CD4-positive, alpha-beta T cell treated with Interleukin-10 for 1 hour (primary cell): Measurements from ENCODE around the gene HCN1.

ENCODE experiments used
- DNase-seq: peaks from one replicate; pipeline ENCODE4 v3.0.0-alpha.2; 2020

Gene HCN1

DNA sequence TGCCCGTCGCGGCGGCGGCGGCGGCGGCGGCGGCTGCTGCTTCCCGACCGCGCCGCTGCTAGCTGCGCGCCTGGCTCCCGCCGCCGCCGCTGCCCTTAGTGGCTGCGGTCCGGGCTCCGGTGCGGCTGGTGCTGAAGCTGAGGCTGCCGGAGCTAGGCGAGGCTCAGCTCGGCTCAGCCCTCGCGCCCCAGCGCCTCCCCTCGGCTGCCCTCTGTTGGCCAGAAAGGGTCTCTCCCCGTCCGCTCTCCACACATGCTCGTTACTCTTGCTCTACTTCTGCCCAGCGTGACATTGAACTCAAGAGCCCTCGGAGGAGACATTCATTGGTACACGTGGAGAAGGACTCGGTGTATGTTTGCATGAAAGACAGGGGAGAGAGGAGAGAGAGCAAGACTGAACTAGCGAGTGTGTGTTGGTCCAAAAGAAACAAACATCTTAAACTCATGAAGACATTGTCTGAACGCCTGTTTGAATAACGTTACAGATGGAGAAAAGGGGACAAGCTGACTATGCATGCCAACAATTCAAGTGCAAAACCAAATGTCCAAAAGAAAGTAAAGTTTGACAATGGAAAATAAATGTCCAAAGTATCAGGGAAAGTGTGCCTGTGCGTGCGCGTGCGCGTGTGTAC lies at the start of gene HCN1:
TSS of gene HCN1 (minus strand) at position 175 of the 631 bp plus-strand sequence.
- DNase-seq, result no peak

DNA sequence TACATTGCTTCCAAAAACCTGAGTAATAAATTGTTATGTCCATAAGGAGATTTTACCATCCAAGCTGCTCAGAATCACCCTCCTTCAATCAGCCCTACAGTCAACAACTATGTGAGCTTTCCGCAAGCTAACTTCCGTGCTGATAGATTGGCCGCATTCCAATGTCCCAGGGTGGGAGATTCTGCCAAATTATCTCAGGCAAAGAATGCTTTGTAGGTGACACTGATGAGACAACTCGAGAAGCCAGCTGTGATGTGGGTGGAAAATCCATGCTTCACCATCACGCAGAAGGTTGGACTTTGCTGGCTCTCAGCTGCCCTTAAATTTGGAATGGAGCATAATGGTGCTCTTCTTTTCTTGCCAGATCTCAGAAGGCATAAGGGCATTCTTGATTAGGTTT lies 44.9 kb upstream of the HCN1 start:
- no peak for DNase-seq

DNA sequence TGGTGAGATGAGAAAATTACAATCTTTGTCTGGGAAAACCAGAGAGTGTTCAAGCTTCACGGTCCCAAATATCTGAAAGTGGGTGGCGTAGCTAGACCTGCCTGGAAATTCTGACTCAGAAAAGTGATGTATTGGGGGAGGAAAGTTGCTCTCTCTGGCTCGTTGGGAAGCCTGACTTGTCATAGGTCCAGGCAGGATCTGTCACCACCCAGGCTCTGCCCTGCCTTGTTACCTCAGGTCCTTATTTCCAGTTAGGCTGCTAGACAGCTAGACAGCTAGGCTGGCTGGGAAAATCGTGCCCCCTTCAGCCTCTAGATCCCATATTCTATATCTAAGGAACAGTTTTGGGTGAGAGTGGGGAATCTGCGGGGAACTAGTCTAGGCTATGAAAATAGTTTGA lies 41.0 kb upstream of the HCN1 start:
- no peak for DNase-seq

DNA sequence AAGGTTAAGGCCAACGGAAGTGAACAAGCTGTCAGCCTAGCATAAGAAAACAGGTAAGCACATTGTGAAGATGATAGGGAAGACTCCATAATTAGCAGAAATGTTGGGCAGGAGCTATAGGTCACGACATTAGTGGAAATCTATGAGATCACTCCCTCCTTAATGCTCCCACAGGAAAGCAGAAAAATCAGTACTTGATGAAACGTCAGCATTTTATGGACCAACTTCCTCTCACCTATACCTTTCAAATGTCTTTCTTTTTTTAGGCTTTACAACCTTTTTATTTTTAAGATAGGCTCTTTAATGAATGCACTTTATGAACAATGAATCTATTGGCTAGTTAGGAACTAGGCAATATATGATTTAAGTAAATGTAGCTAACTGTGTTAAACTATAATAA lies 29.4 kb upstream of the HCN1 start:
- no peak for DNase-seq

- no peak for DNase-seq
Observed at GRCh38 chr5:45697201-45697600, 1.0 kb upstream of the HCN1 start.

DNA sequence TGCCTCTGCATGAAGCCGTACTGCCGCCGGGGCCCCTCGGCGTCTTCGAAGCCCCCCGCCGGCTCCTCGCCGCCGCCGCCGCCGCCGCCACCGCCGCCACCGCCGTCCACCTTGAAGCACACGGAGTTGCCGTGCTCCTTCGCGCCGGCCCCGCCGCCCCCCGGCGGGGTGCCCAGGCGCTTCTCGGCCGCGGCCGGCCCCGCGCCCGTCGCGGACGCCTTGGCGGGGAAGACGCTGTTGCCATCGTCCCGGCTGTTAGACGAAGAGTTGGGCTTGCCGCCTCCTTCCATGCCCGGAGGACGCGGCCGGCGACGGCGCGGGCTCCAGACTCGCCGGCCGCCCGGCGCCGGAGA lies 400 bp downstream of the HCN1 start:
- DNase-seq, result no peak

DNA sequence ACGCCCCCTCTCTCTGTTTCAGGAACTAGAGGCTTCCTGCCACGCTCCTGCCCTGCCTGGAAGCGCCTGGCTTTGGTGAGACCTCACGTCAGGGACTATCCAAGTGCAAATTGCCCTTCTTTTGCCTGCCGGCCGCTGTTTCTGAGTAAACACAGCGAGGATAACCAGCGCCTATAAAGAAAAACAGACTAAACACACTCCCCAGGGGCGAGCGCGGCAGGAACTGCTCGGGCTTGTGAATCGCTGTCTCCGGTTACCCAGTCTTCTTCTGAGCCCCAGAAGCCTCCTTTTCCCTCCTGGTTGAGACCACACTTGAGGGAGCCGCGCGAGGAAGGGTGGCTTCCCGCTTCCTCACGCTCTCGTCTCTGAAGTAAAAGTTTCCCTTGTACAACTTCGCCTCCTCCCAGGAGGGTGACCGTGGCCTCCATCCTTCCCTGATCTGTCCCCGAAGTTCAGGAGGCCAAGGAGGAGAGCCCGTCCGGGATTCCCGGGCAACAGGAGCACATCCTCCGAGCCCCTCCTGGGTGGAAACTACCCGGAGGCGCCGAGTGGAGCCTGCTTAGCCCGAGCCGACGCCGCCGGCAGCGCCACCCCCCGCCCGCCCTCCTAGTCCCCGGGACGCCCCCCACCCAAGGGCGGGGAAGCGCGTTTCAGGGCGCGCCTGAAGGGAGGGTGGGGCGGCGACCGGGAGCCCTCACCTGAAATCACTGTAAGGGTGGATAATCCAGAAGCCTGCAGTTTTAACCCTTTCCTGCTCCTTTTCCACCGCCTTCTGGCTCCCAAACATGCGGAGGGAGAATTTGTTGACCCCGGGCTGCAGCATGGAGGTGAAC lies 993 bp downstream of the HCN1 start:
- DNase-seq, result no peak

GRCh38 chr5:45694255-45694814 lies 1.8 kb downstream of the HCN1 start:
- no peak for DNase-seq

- no peak for DNase-seq
Observed at GRCh38 chr5:45692481-45692880, 3.7 kb downstream of the HCN1 start.

DNA sequence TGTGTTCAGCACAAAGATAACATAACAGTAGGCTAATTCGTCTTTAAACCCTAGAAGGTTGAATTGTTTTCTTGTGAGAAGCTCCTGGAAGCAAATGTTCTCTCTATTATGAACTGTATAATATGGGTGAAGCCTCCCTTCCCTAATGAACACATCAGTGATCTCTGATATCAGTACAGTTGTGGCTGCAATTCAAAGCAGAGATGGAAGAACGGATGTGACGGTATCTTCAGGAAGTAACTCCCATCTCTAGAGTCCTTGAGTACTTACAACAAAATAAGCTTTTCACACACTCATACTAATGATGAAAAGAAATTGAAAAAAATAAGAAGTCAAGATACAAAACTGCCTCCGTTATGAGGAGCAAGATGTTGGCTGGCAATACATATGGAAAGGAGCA lies 4.5 kb downstream of the HCN1 start:
- no peak for DNase-seq

GRCh38 chr5:45687701-45688100 lies 8.5 kb downstream of the HCN1 start:
- DNase-seq, result no peak

DNA sequence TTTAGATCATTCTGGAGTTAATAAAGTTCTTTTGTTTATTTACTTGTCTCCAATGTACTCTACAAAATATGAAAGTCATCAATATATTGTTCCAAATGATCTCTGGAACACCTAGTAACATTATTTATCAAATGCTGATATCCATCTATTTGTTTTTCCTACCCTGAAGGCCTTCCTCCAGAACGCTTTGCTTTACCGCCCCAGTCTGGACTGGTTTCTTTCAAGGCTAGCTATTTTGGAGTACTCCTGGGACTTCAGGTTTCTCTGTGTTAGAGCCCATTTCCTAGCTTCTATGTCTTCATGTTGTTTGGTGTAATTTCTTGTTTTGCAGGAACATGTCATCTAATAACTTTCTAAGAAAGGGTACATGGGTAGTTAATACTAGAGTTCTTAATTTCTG lies 9.6 kb downstream of the HCN1 start:
- no peak for DNase-seq

GRCh38 chr5:45684118-45684517 lies 12.1 kb downstream of the HCN1 start:
- no peak for DNase-seq

GRCh38 chr5:45680950-45681349 lies 15.2 kb downstream of the HCN1 start:
- DNase-seq, result no peak

DNA sequence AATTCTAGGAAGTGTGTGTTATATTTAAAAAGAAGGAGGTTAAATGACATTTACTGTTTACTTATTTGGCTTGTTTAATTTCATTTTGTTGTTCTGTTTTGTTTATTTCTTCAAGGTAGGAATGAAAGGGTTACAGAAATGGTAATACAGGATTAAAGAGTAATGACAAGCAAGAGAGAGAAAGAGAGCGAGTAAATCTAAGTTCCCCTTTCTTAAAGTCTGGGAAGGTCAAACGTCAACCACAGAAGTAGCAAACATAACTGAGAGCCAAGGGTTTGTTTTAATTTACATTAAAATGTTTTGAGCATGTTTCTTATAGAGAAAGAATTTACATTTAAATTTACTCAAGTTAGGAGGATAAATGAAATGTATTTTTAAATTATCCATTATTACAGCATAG lies 18.7 kb downstream of the HCN1 start:
- DNase-seq, result no peak

DNA sequence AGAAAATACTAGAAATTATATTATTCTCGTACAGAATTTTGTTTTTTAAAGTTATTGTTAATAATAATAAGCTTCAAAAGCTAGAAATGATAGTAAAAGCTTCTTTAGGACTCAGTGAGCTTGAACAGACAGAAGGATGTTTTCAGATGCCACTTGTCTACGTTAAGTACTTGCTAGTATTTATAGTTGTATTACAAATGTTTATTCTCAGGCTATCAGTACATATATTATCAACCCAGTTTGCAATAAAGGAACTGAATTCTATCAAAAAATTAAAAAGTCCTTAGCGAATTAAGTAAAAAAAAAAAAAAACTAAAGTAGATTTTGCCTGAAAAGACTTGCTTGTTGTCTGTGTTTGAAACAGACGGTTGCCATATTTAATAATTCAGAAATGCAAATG lies 23.9 kb downstream of the HCN1 start:
- DNase-seq, result no peak

- no peak for DNase-seq
Observed at GRCh38 chr5:45648744-45649143, 47.4 kb downstream of the HCN1 start.

DNA sequence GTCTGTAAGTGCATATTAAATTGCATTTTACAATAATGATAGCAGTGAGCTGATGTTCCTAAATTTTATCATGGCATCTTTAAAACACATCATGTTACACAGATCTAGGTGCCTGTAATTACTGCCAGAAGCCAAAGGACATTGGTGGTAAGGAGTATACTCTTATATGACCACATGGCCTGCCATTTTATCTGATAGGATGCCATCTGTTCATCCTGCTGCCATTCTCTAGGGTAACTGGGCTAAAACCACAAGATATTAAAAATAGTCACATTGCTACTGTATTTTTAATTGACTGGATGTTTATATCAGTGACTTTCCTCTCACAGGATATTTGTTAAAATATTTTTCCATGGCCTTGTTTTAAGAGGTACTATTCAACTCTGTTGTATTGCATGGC lies 53.1 kb downstream of the HCN1 start:
- DNase-seq, result no peak

- no peak for DNase-seq
Observed at GRCh38 chr5:45642370-45642769, 53.8 kb downstream of the HCN1 start.

DNA sequence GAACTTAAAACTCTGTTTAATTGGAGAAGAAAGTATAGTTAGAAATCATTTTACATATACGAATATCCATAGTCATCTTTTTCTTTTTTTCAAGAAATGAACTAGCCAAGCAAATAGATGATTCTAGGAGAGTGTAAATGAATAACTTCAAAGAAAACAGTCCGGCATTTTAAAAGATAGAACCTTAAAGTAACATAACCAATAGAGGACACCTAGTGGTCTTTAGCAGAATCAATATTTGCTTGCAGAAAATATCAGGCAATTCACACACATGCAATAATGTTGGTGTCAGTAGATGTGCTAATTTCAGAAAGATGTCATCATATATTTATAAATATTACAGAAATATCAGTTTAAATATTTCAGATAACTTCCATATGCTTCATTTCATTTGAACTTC lies 57.1 kb downstream of the HCN1 start:
- DNase-seq, result no peak

DNA sequence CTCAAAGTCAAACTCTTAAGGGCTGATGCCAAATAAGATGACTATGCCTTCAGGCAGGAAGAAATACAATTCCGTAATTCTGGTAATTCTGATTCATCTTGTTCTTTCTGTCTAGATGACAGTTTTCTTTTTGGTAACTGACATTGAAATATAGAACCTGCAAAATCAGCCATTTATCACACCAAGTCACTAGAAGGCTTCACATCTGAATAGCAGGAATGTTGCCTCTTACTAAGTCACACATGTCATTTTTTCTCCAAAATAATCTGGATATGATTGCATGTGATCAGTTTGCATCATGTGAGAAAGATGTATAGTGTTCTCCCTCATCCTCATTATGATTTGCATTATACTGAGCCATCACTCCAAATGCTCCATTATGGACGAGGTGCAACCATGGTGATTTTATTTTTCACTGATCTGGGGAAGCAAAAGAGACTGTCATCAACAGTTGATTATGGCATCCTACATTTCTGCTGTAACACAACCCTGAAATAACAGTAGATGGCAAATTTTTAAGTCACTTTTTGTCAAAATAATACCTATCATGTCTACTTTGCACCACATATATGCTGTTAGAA lies 69.0 kb downstream of the HCN1 start:
- DNase-seq, result no peak

GRCh38 chr5:45623832-45624231 lies 72.3 kb downstream of the HCN1 start:
- DNase-seq, result no peak

DNA sequence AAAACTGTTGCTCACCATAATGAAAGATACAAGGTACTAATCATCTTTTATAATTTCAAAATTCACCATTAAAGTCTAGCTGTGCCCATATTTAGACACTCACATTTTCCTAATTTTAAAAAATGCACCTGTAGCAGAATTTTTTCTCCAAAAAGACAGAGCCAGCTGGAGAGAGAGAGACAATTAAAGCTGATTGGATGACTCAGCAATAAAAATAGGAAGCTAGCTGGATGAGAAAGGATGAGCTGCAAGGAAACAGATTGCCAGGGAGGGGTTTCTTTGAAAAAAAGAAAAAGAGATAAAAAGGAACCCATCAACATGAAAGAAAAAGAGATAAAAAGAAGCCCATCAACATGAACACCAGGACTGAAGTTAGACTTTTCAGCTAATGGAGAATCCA lies 73.8 kb downstream of the HCN1 start:
- no peak for DNase-seq

- no peak for DNase-seq
Observed at GRCh38 chr5:45617859-45618416, 78.2 kb downstream of the HCN1 start.
